AG09309 (cell line): ENCODE results near the gene ING5.

ENCODE experiments used
- DNase-seq: peaks from one replicate; pipeline ENCODE4 v3.0.0-alpha.2; 2010; ENCODE audit warnings: low read depth
- H3K4me3 ChIP-seq: 2 replicates; pipeline ENCODE4 v1.5.1; 2011; ENCODE audit warnings: mild to moderate bottlenecking, low read depth, low read length, moderate library complexity; ENCODE audit not compliant: control insufficient read depth
- CTCF ChIP-seq: IDR thresholded peaks from 2 replicates; pipeline ENCODE4 v1.5.1; 2011; ENCODE audit warnings: mild to moderate bottlenecking, low read depth, low read length, inconsistent platforms; ENCODE audit not compliant: insufficient read depth, control insufficient read depth; ENCODE audit errors: missing control alignments

Gene ING5

GRCh38 chr2:241751776-241752175 is 49.9 kb downstream of the ING5 start:
- no peak overlapping the region for H3K4me3 ChIP-seq
- no peak for DNase-seq
- TF ChIP-seq CTCF: no peak

GRCh38 chr2:241752253-241752652 is 50.4 kb downstream of the ING5 start:
- DNase-seq: no peak
- TF ChIP-seq CTCF: no peak
- no peak overlapping the region for H3K4me3 ChIP-seq

- TF ChIP-seq CTCF: no peak
- H3K4me3 ChIP-seq: no peak overlapping the region
- no peak for DNase-seq
Measured at GRCh38 chr2:241752689-241753276, 50.9 kb downstream of the ING5 start.

- no peak for DNase-seq
- H3K4me3 ChIP-seq: no peak overlapping the region
- no peak for TF ChIP-seq CTCF
Measured at GRCh38 chr2:241753493-241753892, 51.7 kb downstream of the ING5 start.

- H3K4me3 ChIP-seq: no peak overlapping the region
- DNase-seq: no peak
- TF ChIP-seq CTCF: no peak
Measured at GRCh38 chr2:241754042-241754441, 52.2 kb downstream of the ING5 start.

- no peak for DNase-seq
- no peak for TF ChIP-seq CTCF
- H3K4me3 ChIP-seq: no peak overlapping the region
Measured at GRCh38 chr2:241755166-241755565, 53.3 kb downstream of the ING5 start.

- H3K4me3 ChIP-seq: no peak overlapping the region
- DNase-seq: no peak
- TF ChIP-seq CTCF: no peak
Measured at GRCh38 chr2:241755777-241756176, 53.9 kb downstream of the ING5 start.
